HepG2 (cell line): Measurements from ENCODE around the gene NFATC3. TPM values are rescaled to one million over a fixed set of nuclear protein-coding genes. Genes with fewer than 3 reads are reported as not detected.

Experiments
- ATAC-seq: fragments of 200-7000 bp; cut with Tn5 transposase; 3 replicates; pipeline ENCODE4 v1.9.1; 2020; ENCODE audit warnings: mild to moderate bottlenecking, moderate library complexity
- BruUV-seq: library from RNA; stranded (reverse); fragments of 400-500 nt; replicated peaks from 2 replicates; lab custom pipeline; 2021; lab: Mats Ljungman, UMichigan
- CTCF ChIA-PET: fragments of 300-600 bp; formaldehyde crosslinking; extraction: SDS; loops from one replicate; lab custom pipeline; 2021; ENCODE audit warnings: low total read pairs, inconsistent platforms, low intra/inter-chr PET ratio; lab: Yijun Ruan, JAX
- POLR2A ChIA-PET: fragments of 350-600 bp; sonication (Branson Sonifier 250); formaldehyde crosslinking; loops from one replicate; lab custom pipeline; 2020; ENCODE audit warnings: antibody characterized with exemption, inconsistent platforms; lab: Yijun Ruan, JAX
- DNase-seq: peaks from one replicate; pipeline ENCODE4 v3.0.0-alpha.2; 2015; ENCODE audit warnings: low spot score
- FAIRE-seq: peaks from 3 replicates; lab custom pipeline; 2011; peaks lifted over from hg19 to GRCh38; lab: Jason Lieb, UNC
- H2AFZ ChIP-seq: one replicate; pipeline ENCODE4 v1.6.1; 2011; ENCODE audit warnings: low read length, inconsistent platforms
- H3K27ac ChIP-seq: fragments of 300-600 bp; 3 replicates; pipeline ENCODE4 v1.8.0; 2011; ENCODE audit warnings: mixed run types, mild to moderate bottlenecking, mixed read lengths, low read length, inconsistent platforms; ENCODE audit not compliant: insufficient read depth; ENCODE audit errors: extremely low read length
- H3K27me3 ChIP-seq, 2 experiments: fragments of 200-600 bp in 1 of 2; 2 replicates in 1 of 2; 3 replicates in 1 of 2; pipeline versions ENCODE4 v1.6.0 to v1.8.0; 2011; ENCODE audit warnings: low read length in 2 of 2, mild to moderate bottlenecking in 2 of 2, moderate library complexity in 2 of 2, inconsistent platforms in 1 of 2; ENCODE audit not compliant: insufficient read depth in 2 of 2, control insufficient read depth in 1 of 2
- H3K36me3 ChIP-seq, 2 experiments: fragments of 200-600 bp in 1 of 2; replicated peaks in 1 of 2; 2 replicates in 1 of 2; 3 replicates in 1 of 2; pipeline versions ENCODE4 v1.5.1 to v1.8.0; 2011; ENCODE audit warnings: low read length in 2 of 2, inconsistent platforms in 1 of 2; ENCODE audit not compliant: insufficient read depth in 2 of 2, control insufficient read depth in 1 of 2
- H3K4me1 ChIP-seq: 2 replicates; pipeline ENCODE4 v1.5.1; 2012; ENCODE audit warnings: low read length, inconsistent platforms; ENCODE audit not compliant: insufficient read depth
- H3K4me2 ChIP-seq: 2 replicates; pipeline ENCODE4 v1.6.0; 2011; ENCODE audit warnings: low read depth, low read length, inconsistent platforms
- H3K4me3 ChIP-seq, 3 experiments: fragments of 200-600 bp in 1 of 3; sonication (generic), shearing (Covaris generic) in 1 of 3; replicated peaks in 1 of 3; 2 replicates each; pipeline ENCODE4 v1.5.1; 2011 to 2016; ENCODE audit warnings: low read length in 3 of 3, inconsistent platforms in 2 of 3, low read depth in 2 of 3, mild to moderate bottlenecking in 2 of 3, control low read depth in 1 of 3, mixed read lengths in 1 of 3; ENCODE audit not compliant: insufficient read depth in 1 of 3
- H3K79me2 ChIP-seq: one replicate; pipeline ENCODE4 v1.6.1; 2011; ENCODE audit warnings: low read length, inconsistent platforms; ENCODE audit not compliant: insufficient read depth
- H3K9ac ChIP-seq: 2 replicates; pipeline ENCODE4 v1.6.0; 2011; ENCODE audit warnings: mild to moderate bottlenecking, low read depth, low read length, inconsistent platforms; ENCODE audit not compliant: insufficient read depth
- H3K9me3 ChIP-seq: 2 replicates; pipeline ENCODE4 v1.5.1; 2012; ENCODE audit warnings: mild to moderate bottlenecking, low read length
- H4K20me1 ChIP-seq: 2 replicates; pipeline ENCODE4 v1.6.0; 2011; ENCODE audit warnings: inconsistent platforms, mild to moderate bottlenecking, low read length, moderate library complexity; ENCODE audit not compliant: insufficient read depth
- ARID4A ChIP-seq: sonication (generic); formaldehyde crosslinking; IDR thresholded peaks from 2 replicates; pipeline ENCODE4 v1.5.0; 2020; ENCODE audit warnings: mild to moderate bottlenecking, missing genetic modification reagents, borderline replicate concordance
- CREB3 ChIP-seq: sonication (generic); formaldehyde crosslinking; IDR thresholded peaks from 2 replicates; pipeline ENCODE4 v1.5.0; 2020; ENCODE audit warnings: missing genetic modification reagents
- GLI4 ChIP-seq: sonication (generic); formaldehyde crosslinking; IDR thresholded peaks from 2 replicates; pipeline ENCODE4 v1.5.1; 2020; ENCODE audit warnings: missing genetic modification reagents, mild to moderate bottlenecking, moderate library complexity, borderline replicate concordance
- MAFK ChIP-seq, 2 experiments: IDR thresholded peaks in 1 of 2; conservative IDR thresholded peaks in 1 of 2; 2 replicates each; pipeline ENCODE4 v1.6.1; 2011; ENCODE audit warnings: improper control_type of control experiment in 2 of 2, low read length in 2 of 2
- MATR3 ChIP-seq: sonication (generic); formaldehyde crosslinking; IDR thresholded peaks from 2 replicates; pipeline ENCODE4 v1.4.0; 2020; ENCODE audit warnings: missing genetic modification reagents
- MYNN ChIP-seq: sonication (generic); formaldehyde crosslinking; IDR thresholded peaks from 2 replicates; pipeline ENCODE4 v1.4.0; 2020; ENCODE audit warnings: mild to moderate bottlenecking, low read depth, missing genetic modification reagents
- ZMYM4 ChIP-seq: sonication (generic); formaldehyde crosslinking; IDR thresholded peaks from 2 replicates; pipeline ENCODE4 v1.8.1; 2023; ENCODE audit warnings: mild to moderate bottlenecking, missing genetic modification reagents
- ZNF350 ChIP-seq: sonication (generic); formaldehyde crosslinking; IDR thresholded peaks from 2 replicates; pipeline ENCODE4 v1.4.0; 2020; ENCODE audit warnings: mild to moderate bottlenecking, low read depth, missing genetic modification reagents, borderline replicate concordance
- ZNF512 ChIP-seq: sonication (generic); formaldehyde crosslinking; IDR thresholded peaks from 2 replicates; pipeline ENCODE4 v1.4.0; 2020; ENCODE audit warnings: mild to moderate bottlenecking, missing genetic modification reagents
- ZNF562 ChIP-seq: sonication (generic); formaldehyde crosslinking; IDR thresholded peaks from 2 replicates; pipeline ENCODE4 v1.8.0; 2022; ENCODE audit warnings: missing genetic modification reagents, borderline replicate concordance
- ZNF615 ChIP-seq: sonication (generic); formaldehyde crosslinking; IDR thresholded peaks from 2 replicates; pipeline ENCODE4 v1.5.0; 2020; ENCODE audit warnings: mild to moderate bottlenecking, missing genetic modification reagents, borderline replicate concordance
- ZNF792 ChIP-seq: IDR thresholded peaks from 2 replicates; pipeline ENCODE4 v1.6.1; 2016
- in situ Hi-C: cut with HindIII; loops from 2 replicates; pipeline ENCODE4 v1.10.0; 2017; ENCODE audit warnings: low pct_unique_long_range_greater_than_20kb; ENCODE audit not compliant: extremely low pct_ligation_motif_present
- intact Hi-C: fragments of 100-400 bp; cut with micrococcal nuclease; formaldehyde crosslinking; loops from one replicate; pipeline ENCODE4 v1.10.0; 2022; ENCODE audit not compliant: unreplicated experiment
- polyA plus RNA-seq, 8 experiments: library from polyadenylated mRNA; depleted of rRNA in 3 of 8; stranded (reverse) in 7 of 8; unstranded in 1 of 8; fragments of >200 nt; fragmentation: Illumina TruSeq in 4 of 8; extraction: Trizol in 4 of 8; gene quantifications; 2 replicates each; pipeline versions ENCODE4 v1.2.1 to v1.2.3, GENCODE V29; 2011 to 2016; ENCODE audit warnings: low read depth in 4 of 8, missing spikeins in 1 of 8, mixed read lengths in 1 of 8; ENCODE audit not compliant: insufficient read depth in 1 of 8
- total RNA-seq, 5 experiments: library from RNA; depleted of rRNA; stranded (reverse); fragments of >200 nt; fragmentation: Illumina TruSeq; extraction: Trizol; gene quantifications; 2 replicates each; pipeline ENCODE4 v1.2.3, GENCODE V29; 2016; ENCODE audit warnings: low read depth in 1 of 5

Gene NFATC3
- total and polyA plus RNA-seq, 2 of the 13 experiments (the other 11 are each of a cell fraction or from before 2014, with no cell fraction given): 52.6 to 62.7 TPM

DNA sequence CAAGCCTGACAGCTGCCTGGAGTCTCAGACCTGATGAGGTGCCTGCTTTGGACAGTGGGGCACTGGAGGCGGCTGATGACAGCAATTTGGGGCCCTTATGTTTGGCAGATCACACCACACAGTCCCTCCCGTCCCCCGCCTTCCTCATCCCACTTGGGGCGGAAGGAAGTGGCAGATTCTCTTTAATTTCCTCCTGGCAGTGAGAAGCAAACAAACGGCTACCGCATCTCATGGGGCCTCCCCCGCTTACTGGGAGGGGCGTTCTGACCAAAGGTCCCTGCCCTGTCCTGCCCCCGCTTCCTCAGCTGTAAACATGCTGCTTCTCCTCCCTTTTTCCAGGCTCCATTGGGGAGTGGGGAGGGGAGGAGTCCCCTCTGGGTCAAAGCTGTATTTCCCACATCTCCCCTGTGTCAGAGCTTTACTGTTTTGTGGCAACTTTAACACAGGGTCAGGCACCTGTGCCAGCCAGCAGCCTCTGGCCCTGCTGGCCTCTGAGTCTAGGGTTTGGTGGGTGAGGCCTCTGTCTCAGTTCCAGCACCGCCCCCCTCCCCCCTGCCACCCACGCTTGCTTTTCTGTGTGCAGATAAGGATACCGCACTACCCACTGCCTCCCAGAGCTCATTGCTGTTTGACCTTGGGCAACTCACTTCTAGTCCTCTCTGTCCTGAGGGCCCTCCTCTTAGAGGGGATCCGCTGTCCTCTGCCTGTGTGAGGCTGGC is 5.4 kb upstream of the NFATC3 start (continued):
- peak; percentile 89; the same call in 1 of the 2 replicates for TF ChIP-seq MYNN (CRISPR knock-in tag)
- TF ChIP-seq ZNF562 (CRISPR knock-in tag): no peak
- TF ChIP-seq ZNF512 (CRISPR knock-in tag): no peak; the same call in 1 of the 2 replicates
- peak; percentile 95 for TF ChIP-seq ZNF792 (CRISPR knock-in tag)
- no peak for TF ChIP-seq MATR3

- Histone ChIP-seq H2AFZ (no peak overlapping the region), H3K9me3 (no peaks in the 10 kb centered on the region), H3K4me1 (peaks cover 71% of the 10 kb centered on the region), H3K9ac (no peak overlapping the region), H3K36me3 (peaks cover 5 to 14% of the 10 kb centered on the region in 2 experiments; a peak in 3 of 5 replicates), H3K27me3 (no peaks in the 10 kb centered on the region; a peak in 1 of 5 replicates), H3K4me3 (0 out of 6 replicates have a peak overlapping the region, but pooled peaks of 1 of the 3 experiments have one; percentile 1), H3K27ac (peak overlapping the region; percentile 99), H3K4me2 (peak overlapping the region; percentile 33), H4K20me1 (peaks cover 7% of the 10 kb centered on the region), H3K79me2 (peaks cover 16% of the 10 kb centered on the region)
- in situ Hi-C loops: loop anchor here (10.0 kb wide), 2 partner anchors 153 to 253 kb away; partner anchors contain the start of gene ESRP2
- DNase-seq: no peak
- BruUV-seq: no TSS peak
- POLR2A ChIA-PET: interaction anchor here (1.2 kb wide), 1 partner anchor 146 kb away, joined by 3 read pairs; no protein-coding TSS in a partner anchor
- ATAC-seq: no peak
- intact Hi-C loops: loop anchor here (10.0 kb wide), 1 partner anchor 1057 kb away; the partner anchor contains the start of gene CBFB
- CTCF ChIA-PET: no interaction called here
- no peak for FAIRE-seq
- TF ChIP-seq MAFK (conservative IDR thresholded peaks at IDR 0.05 in 1 of 2, IDR thresholded peaks at IDR 0.05 in 1 of 2; ENCODE audit: low read length in 2 of 2) (peak; percentile 47; a peak in 2 of 4 replicates), ARID4A (CRISPR knock-in tag) (peak; percentile 24; the same call in 1 of the 2 replicates), ZNF350 (CRISPR knock-in tag) (0 out of 2 replicates have a peak, but pooled peaks have one; percentile 20), GLI4 (CRISPR knock-in tag) (0 out of 2 replicates have a peak, but pooled peaks have one; percentile 29), ZMYM4 (CRISPR knock-in tag) (0 out of 2 replicates have a peak, but pooled peaks have one; percentile 9), ZNF615 (peak; percentile 67; the same call in 1 of the 2 replicates), CREB3 (CRISPR knock-in tag) (no peak)
These were observed 3.1 kb upstream of the NFATC3 start for GRCh38 chr16:68081861-68082628.
